GM19043 (cell line): ENCODE results near the gene MAP3K9.
"Not testable (repeated sequence)": the region's sequence is repeated elsewhere in the genome, so short reads cannot be mapped to it uniquely, and the experiment has no call there.

Source experiments
- ATAC-seq: cut with Tn5 transposase; IDR thresholded peaks from one replicate; pipeline ENCODE4 v1.9.1; 2021; ENCODE audit warnings: low read depth; ENCODE audit not compliant: unreplicated experiment

MAP3K9 gene

GRCh38 chr14:70726651-70727375 lies 82.5 kb downstream of the MAP3K9 start:
- ATAC-seq, result no peak

GRCh38 chr14:70724944-70725343 lies 84.4 kb downstream of the MAP3K9 start:
- no peak for ATAC-seq

GRCh38 chr14:70724110-70724509 lies 85.2 kb downstream of the MAP3K9 start:
- no peak for ATAC-seq

- ATAC-seq, result no peak
Observed at GRCh38 chr14:70723276-70723675, 86.0 kb downstream of the MAP3K9 start.

- ATAC-seq, result no peak
Observed at GRCh38 chr14:70722418-70722817, 86.9 kb downstream of the MAP3K9 start.

- ATAC-seq, result no peak
Observed at GRCh38 chr14:70721542-70721941, 87.8 kb downstream of the MAP3K9 start.

GRCh38 chr14:70718383-70719118 lies 90.8 kb downstream of the MAP3K9 start:
- no peak for ATAC-seq

- ATAC-seq, result no peak
Observed at GRCh38 chr14:70716958-70717357, 92.4 kb downstream of the MAP3K9 start.

GRCh38 chr14:70716483-70716882 lies 92.8 kb downstream of the MAP3K9 start:
- no peak for ATAC-seq

GRCh38 chr14:70714055-70714550 lies 95.2 kb downstream of the MAP3K9 start:
- no peak for ATAC-seq

- no peak for ATAC-seq
Observed at GRCh38 chr14:70713511-70713916, 95.8 kb downstream of the MAP3K9 start.

GRCh38 chr14:70713096-70713495 lies 96.2 kb downstream of the MAP3K9 start:
- ATAC-seq, result no peak

- no peak for ATAC-seq
Observed at GRCh38 chr14:70711451-70711850, 97.9 kb downstream of the MAP3K9 start.

- ATAC-seq, result no peak
Observed at GRCh38 chr14:70709726-70710382, 99.5 kb downstream of the MAP3K9 start.

GRCh38 chr14:70708717-70709570 lies 100.4 kb downstream of the MAP3K9 start:
- ATAC-seq, result no peak

GRCh38 chr14:70707138-70708038 lies 101.9 kb downstream of the MAP3K9 start:
- ATAC-seq, result peak; percentile 71

GRCh38 chr14:70706177-70706576 lies 103.1 kb downstream of the MAP3K9 start:
- ATAC-seq, result no peak

- no peak for ATAC-seq
Observed at GRCh38 chr14:70704960-70705359, 104.4 kb downstream of the MAP3K9 start.

GRCh38 chr14:70703621-70704168 lies 105.6 kb downstream of the MAP3K9 start:
- ATAC-seq, result not testable (repeated sequence)
